IMR-90 (cell line): ENCODE results near the gene NAXE. TPM values are rescaled to one million over a fixed set of nuclear protein-coding genes. Genes with fewer than 3 reads are reported as not detected.

Experiments used
- ATAC-seq: fragments of 200-7000 bp; cut with Tn5 transposase; 2 replicates; pipeline ENCODE4 v1.9.1; 2020; ENCODE audit warnings: low read depth, mild to moderate bottlenecking, moderate library complexity
- BruUV-seq: library from RNA; stranded (reverse); fragments of 400-500 nt; replicated peaks from 2 replicates; lab custom pipeline; 2021; lab: Mats Ljungman, UMichigan
- CTCF ChIA-PET: fragments of 300-600 bp; formaldehyde crosslinking; extraction: SDS; loops from one replicate; lab custom pipeline; 2021; ENCODE audit warnings: antibody characterized with exemption; lab: Yijun Ruan, JAX
- POLR2A ChIA-PET: fragments of 300-600 bp; sonication (Branson Sonifier 250); formaldehyde crosslinking; loops from one replicate; lab custom pipeline; 2022; ENCODE audit warnings: antibody characterized with exemption; ENCODE audit not compliant: unreplicated experiment; lab: Charles Lee
- DNase-seq: peaks from one replicate; pipeline ENCODE4 v3.0.0; 2013
- H2AFZ ChIP-seq: replicated peaks from 2 replicates; pipeline ENCODE3; 2013; ENCODE audit warnings: low read length, mild to moderate bottlenecking; ENCODE audit not compliant: poor library complexity
- H2AK5ac ChIP-seq: 2 replicates; pipeline ENCODE4 v1.6.1; 2013; ENCODE audit warnings: low read depth, low read length, inconsistent platforms
- H2AK9ac ChIP-seq: replicated peaks from 2 replicates; pipeline ENCODE3; 2013; ENCODE audit warnings: mild to moderate bottlenecking, low read depth, low read length, moderate library complexity; ENCODE audit not compliant: poor library complexity
- H2BK120ac ChIP-seq: 2 replicates; pipeline ENCODE4 v1.6.1; 2013; ENCODE audit warnings: low read depth, low read length, inconsistent platforms
- H2BK15ac ChIP-seq: 3 replicates; pipeline ENCODE4 v1.6.1; 2013; ENCODE audit warnings: low read depth, low read length, inconsistent platforms
- H2BK20ac ChIP-seq: 2 replicates; pipeline ENCODE4 v1.6.1; 2013; ENCODE audit warnings: low read depth, mild to moderate bottlenecking, inconsistent platforms, low read length, moderate library complexity
- H2BK5ac ChIP-seq: 2 replicates; pipeline ENCODE4 v1.6.1; 2013; ENCODE audit warnings: mild to moderate bottlenecking, low read depth, low read length, inconsistent platforms; ENCODE audit not compliant: poor library complexity, severe bottlenecking
- H3K14ac ChIP-seq: replicated peaks from 2 replicates; pipeline ENCODE4 v1.6.1; 2013; ENCODE audit warnings: low read depth, low read length, inconsistent platforms
- H3K18ac ChIP-seq: 2 replicates; pipeline ENCODE4 v1.6.1; 2013; ENCODE audit warnings: low read depth, low read length, control low read depth
- H3K23ac ChIP-seq: 2 replicates; pipeline ENCODE4 v1.6.1; 2013; ENCODE audit warnings: low read depth, low read length, inconsistent platforms
- H3K27ac ChIP-seq: 2 replicates; pipeline ENCODE4 v1.5.1; 2013; ENCODE audit warnings: mild to moderate bottlenecking, control low read depth, low read length; ENCODE audit not compliant: insufficient read depth
- H3K27me3 ChIP-seq: 2 replicates; pipeline ENCODE4 v1.6.1; 2013; ENCODE audit warnings: low read length; ENCODE audit not compliant: control insufficient read depth, insufficient read depth
- H3K36me3 ChIP-seq: 2 replicates; pipeline ENCODE4 v1.6.1; 2013; ENCODE audit warnings: low read length, mixed read lengths; ENCODE audit not compliant: control insufficient read depth, insufficient read depth
- H3K4ac ChIP-seq: 2 replicates; pipeline ENCODE4 v1.6.1; 2013; ENCODE audit warnings: low read depth, low read length, inconsistent platforms
- H3K4me1 ChIP-seq: 2 replicates; pipeline ENCODE4 v1.6.1; 2013; ENCODE audit warnings: low read length, mixed read lengths; ENCODE audit not compliant: control insufficient read depth, insufficient read depth
- H3K4me2 ChIP-seq: 2 replicates; pipeline ENCODE4 v1.6.1; 2013; ENCODE audit warnings: low read depth, mild to moderate bottlenecking, control low read depth, low read length, moderate library complexity
- H3K4me3 ChIP-seq: 2 replicates; pipeline ENCODE4 v1.5.1; 2013; ENCODE audit warnings: low read depth, mild to moderate bottlenecking, control low read depth, low read length, moderate library complexity; ENCODE audit not compliant: insufficient read depth
- H3K56ac ChIP-seq: 2 replicates; pipeline ENCODE4 v1.6.1; 2013; ENCODE audit warnings: low read length, inconsistent platforms; ENCODE audit not compliant: insufficient read depth; ENCODE audit errors: extremely low read depth
- H3K79me1 ChIP-seq, 2 experiments: 2 replicates each; pipeline ENCODE4 v1.6.1; 2013; ENCODE audit warnings: low read length in 2 of 2, inconsistent platforms in 1 of 2, low read depth in 1 of 2
- H3K9ac ChIP-seq: 2 replicates; pipeline ENCODE4 v1.6.1; 2013; ENCODE audit warnings: low read depth, low read length, control low read depth
- H3K9me1 ChIP-seq: 2 replicates; pipeline ENCODE4 v1.6.1; 2013; ENCODE audit warnings: low read length, inconsistent platforms; ENCODE audit not compliant: insufficient read depth
- H3K9me3 ChIP-seq: 2 replicates; pipeline ENCODE4 v1.6.1; 2013; ENCODE audit warnings: low read length; ENCODE audit not compliant: control insufficient read depth, insufficient read depth
- H4K20me1 ChIP-seq: 2 replicates; pipeline ENCODE4 v1.6.1; 2013; ENCODE audit warnings: low read length, inconsistent platforms; ENCODE audit not compliant: insufficient read depth
- H4K5ac ChIP-seq: 2 replicates; pipeline ENCODE4 v1.6.1; 2013; ENCODE audit warnings: mild to moderate bottlenecking, low read depth, low read length, control low read depth
- H4K8ac ChIP-seq, 2 experiments: 2 replicates each; pipeline ENCODE4 v1.6.1; 2013; ENCODE audit warnings: low read depth in 2 of 2, low read length in 2 of 2, control low read depth in 1 of 2, inconsistent platforms in 1 of 2
- H4K91ac ChIP-seq: 2 replicates; pipeline ENCODE4 v1.6.1; 2013; ENCODE audit warnings: low read depth, low read length, inconsistent platforms; ENCODE audit not compliant: insufficient read depth
- BHLHE40 ChIP-seq: fragments of 150-350 bp; IDR thresholded peaks from 2 replicates; pipeline ENCODE4 v1.6.1; 2016; ENCODE audit warnings: mild to moderate bottlenecking, low read depth, low read length
- CEBPB ChIP-seq: IDR thresholded peaks from 2 replicates; pipeline ENCODE4 v1.6.1; 2012; ENCODE audit warnings: low read depth, low read length, improper control_type of control experiment
- CHD1 ChIP-seq: IDR thresholded peaks from 2 replicates; pipeline ENCODE4 v1.6.1; 2012; ENCODE audit warnings: low read depth, low read length, improper control_type of control experiment
- CTCF ChIP-seq: conservative IDR thresholded peaks from 2 replicates; pipeline ENCODE4 v1.5.1; 2012; ENCODE audit warnings: mild to moderate bottlenecking, low read depth, low read length, improper control_type of control experiment
- FOS ChIP-seq: fragments of 150-350 bp; IDR thresholded peaks from 2 replicates; pipeline ENCODE4 v1.6.1; 2016; ENCODE audit warnings: low read depth, low read length
- MAFK ChIP-seq: IDR thresholded peaks from 2 replicates; pipeline ENCODE4 v1.6.1; 2012; ENCODE audit warnings: low read depth, low read length, improper control_type of control experiment
- MAZ ChIP-seq: IDR thresholded peaks from 2 replicates; pipeline ENCODE4 v1.6.1; 2012; ENCODE audit warnings: low read depth, mild to moderate bottlenecking, low read length, improper control_type of control experiment, moderate library complexity, borderline replicate concordance
- MXI1 ChIP-seq: IDR thresholded peaks from 2 replicates; pipeline ENCODE4 v1.6.1; 2012; ENCODE audit warnings: low read depth, mild to moderate bottlenecking, low read length, moderate library complexity, borderline replicate concordance
- POLR2A ChIP-seq: IDR thresholded peaks from 2 replicates; pipeline ENCODE4 v1.6.1; 2012; ENCODE audit warnings: mild to moderate bottlenecking, low read depth, low read length
- RAD21 ChIP-seq: IDR thresholded peaks from 2 replicates; pipeline ENCODE4 v1.6.1; 2012; ENCODE audit warnings: low read length, improper control_type of control experiment
- RCOR1 ChIP-seq: IDR thresholded peaks from 2 replicates; pipeline ENCODE4 v1.6.1; 2012; ENCODE audit warnings: mild to moderate bottlenecking, low read length, improper control_type of control experiment; ENCODE audit not compliant: insufficient replicate concordance
- RFX5 ChIP-seq: IDR thresholded peaks from 2 replicates; pipeline ENCODE4 v1.8.0; 2012; ENCODE audit warnings: low read depth, mild to moderate bottlenecking, low read length, moderate library complexity
- SMC3 ChIP-seq: fragments of 150-350 bp; IDR thresholded peaks from 2 replicates; pipeline ENCODE4 v1.6.1; 2016; ENCODE audit warnings: low read depth, mild to moderate bottlenecking, antibody characterized with exemption, low read length, moderate library complexity
- USF2 ChIP-seq: fragments of 150-350 bp; IDR thresholded peaks from 2 replicates; pipeline ENCODE4 v1.6.1; 2017; ENCODE audit warnings: mild to moderate bottlenecking, antibody characterized with exemption, low read length, low read depth
- WGBS, 2 experiments: methylation state at CpG; one replicate each; pipeline versions ENCODE4 v1.1.5 to v1.1.7; 2013; ENCODE audit warnings: missing lambda C conversion rate in 2 of 2; ENCODE audit not compliant: insufficient read length in 1 of 2; ENCODE audit errors: extremely low coverage in 2 of 2; 5-methylcytosine and 5-hydroxymethylcytosine counted together
- dilution Hi-C: fragments of 300-500 bp; cut with HindIII; formaldehyde crosslinking; loops from one replicate; pipeline ENCODE4 v1.14.3; 2018; ENCODE audit warnings: low sequenced_read_pairs; ENCODE audit not compliant: unreplicated experiment
- in situ Hi-C: fragments of 300-500 bp; cut with MboI; formaldehyde crosslinking; loops from 3 replicates; pipeline ENCODE4 v1.14.3; 2019; ENCODE audit warnings: low sequenced_read_pairs, inconsistent platforms, mixed read lengths
- intact Hi-C: fragments of 100-400 bp; cut with micrococcal nuclease; formaldehyde crosslinking; loops from 2 replicates; pipeline ENCODE4 v1.10.0; 2022
- polyA plus RNA-seq, 3 experiments: library from polyadenylated mRNA; depleted of rRNA; stranded (reverse); fragments of >200 nt; gene quantifications; 2 replicates each; pipeline ENCODE4 v1.2.3, GENCODE V29; 2012; ENCODE audit warnings: low replicate concordance in 1 of 3
- total RNA-seq: library from RNA; depleted of rRNA; stranded (reverse); fragments of >200 nt; gene quantifications from 2 replicates; pipeline ENCODE4 v1.2.3, GENCODE V29; 2012
- TF ChIP-seq, protein P1 (sequence below): fragments of 150-350 bp; IDR thresholded peaks from 2 replicates; pipeline ENCODE4 v1.6.1; 2016; ENCODE audit warnings: low read depth, mild to moderate bottlenecking, low read length, moderate library complexity, borderline replicate concordance

NAXE gene
- total and polyA plus RNA-seq, 2 of the 4 experiments (the other 2 are of a cell fraction): 61.0 to 74.2 TPM

- no peak overlapping the region for H3K4ac ChIP-seq
- peak overlapping the region; percentile 86 for H2AFZ ChIP-seq
- H2BK120ac ChIP-seq: no peak overlapping the region
- H4K91ac ChIP-seq: no peak overlapping the region
- BruUV-seq: no TSS peak
- H4K5ac ChIP-seq: no peak overlapping the region
- peaks cover 4% of the 10 kb centered on the region for H3K4me1 ChIP-seq
- ATAC-seq: no peak
- peak overlapping the region; percentile 90 for H3K4me2 ChIP-seq
- ChIA-PET POLR2A (interaction anchor here (0.6 kb wide), 1 partner anchor 900 kb away, joined by 5 read pairs; no protein-coding TSS in a partner anchor), CTCF (interaction anchor here (0.7 to 1.8 kb wide), 9 partner anchors 32 to 239 kb away, joined by 3 to 9 read pairs (median 3); no protein-coding TSS in a partner anchor)
- no peak overlapping the region for H3K4me3 ChIP-seq
- no peak for DNase-seq
- H3K79me1 ChIP-seq: no peaks in the 10 kb centered on the region
- H2BK5ac ChIP-seq: no peak overlapping the region
- H3K36me3 ChIP-seq: no peaks in the 10 kb centered on the region
- H2BK15ac ChIP-seq: no peak overlapping the region
- H4K8ac ChIP-seq: no peak overlapping the region
- in situ Hi-C loops (loop anchor here (5.0 kb wide), 1 partner anchor 32 kb away; no protein-coding TSS in a partner anchor), intact Hi-C loops (no loop called here), dilution Hi-C loops (no loop called here)
- TF ChIP-seq FOS (no peak), POLR2A (no peak), MAZ (no peak), RFX5 (no peak), BHLHE40 (no peak), CTCF (no peak), RAD21 (no peak), RCOR1 (no peak), MAFK (no peak), MXI1 (no peak), CHD1 (no peak), CEBPB (no peak), USF2 (no peak), SMC3 (no peak)
- TF ChIP-seq, protein P1, sequence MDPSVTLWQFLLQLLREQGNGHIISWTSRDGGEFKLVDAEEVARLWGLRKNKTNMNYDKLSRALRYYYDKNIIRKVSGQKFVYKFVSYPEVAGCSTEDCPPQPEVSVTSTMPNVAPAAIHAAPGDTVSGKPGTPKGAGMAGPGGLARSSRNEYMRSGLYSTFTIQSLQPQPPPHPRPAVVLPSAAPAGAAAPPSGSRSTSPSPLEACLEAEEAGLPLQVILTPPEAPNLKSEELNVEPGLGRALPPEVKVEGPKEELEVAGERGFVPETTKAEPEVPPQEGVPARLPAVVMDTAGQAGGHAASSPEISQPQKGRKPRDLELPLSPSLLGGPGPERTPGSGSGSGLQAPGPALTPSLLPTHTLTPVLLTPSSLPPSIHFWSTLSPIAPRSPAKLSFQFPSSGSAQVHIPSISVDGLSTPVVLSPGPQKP: no peak
- H3K14ac ChIP-seq: no peak overlapping the region
- H3K23ac ChIP-seq: no peak overlapping the region
- peaks cover 58% of the 10 kb centered on the region for H3K27me3 ChIP-seq
- no peak overlapping the region for H3K18ac ChIP-seq
- H3K9ac ChIP-seq: no peak overlapping the region
- H2AK9ac ChIP-seq: no peak overlapping the region
- no peak overlapping the region for H2AK5ac ChIP-seq
- WGBS, 2 experiments: 2% methylated on average over 38 of the region's 55 CpGs; no CpG with 5 or more reads in 1 of the 2 experiments
- no peak overlapping the region for H3K56ac ChIP-seq
- peaks cover 7% of the 10 kb centered on the region for H4K20me1 ChIP-seq
- no peaks in the 10 kb centered on the region for H3K9me1 ChIP-seq
- no peak overlapping the region for H3K27ac ChIP-seq
- H2BK20ac ChIP-seq: no peak overlapping the region
- H3K9me3 ChIP-seq: no peaks in the 10 kb centered on the region
These were observed 33.3 kb downstream of the NAXE start for GRCh38 chr1:156624814-156625435.
